GM19025 (cell line): Measurements from ENCODE around the gene CLTCL1.
"Not testable (repeated sequence)": the region's sequence is repeated elsewhere in the genome, so short reads cannot be mapped to it uniquely, and the experiment has no call there.

Source experiments
- ATAC-seq: cut with Tn5 transposase; IDR thresholded peaks from one replicate; pipeline ENCODE4 v1.9.1; 2021; ENCODE audit warnings: mild to moderate bottlenecking, low read depth, moderate library complexity; ENCODE audit not compliant: unreplicated experiment

The CLTCL1 gene

DNA sequence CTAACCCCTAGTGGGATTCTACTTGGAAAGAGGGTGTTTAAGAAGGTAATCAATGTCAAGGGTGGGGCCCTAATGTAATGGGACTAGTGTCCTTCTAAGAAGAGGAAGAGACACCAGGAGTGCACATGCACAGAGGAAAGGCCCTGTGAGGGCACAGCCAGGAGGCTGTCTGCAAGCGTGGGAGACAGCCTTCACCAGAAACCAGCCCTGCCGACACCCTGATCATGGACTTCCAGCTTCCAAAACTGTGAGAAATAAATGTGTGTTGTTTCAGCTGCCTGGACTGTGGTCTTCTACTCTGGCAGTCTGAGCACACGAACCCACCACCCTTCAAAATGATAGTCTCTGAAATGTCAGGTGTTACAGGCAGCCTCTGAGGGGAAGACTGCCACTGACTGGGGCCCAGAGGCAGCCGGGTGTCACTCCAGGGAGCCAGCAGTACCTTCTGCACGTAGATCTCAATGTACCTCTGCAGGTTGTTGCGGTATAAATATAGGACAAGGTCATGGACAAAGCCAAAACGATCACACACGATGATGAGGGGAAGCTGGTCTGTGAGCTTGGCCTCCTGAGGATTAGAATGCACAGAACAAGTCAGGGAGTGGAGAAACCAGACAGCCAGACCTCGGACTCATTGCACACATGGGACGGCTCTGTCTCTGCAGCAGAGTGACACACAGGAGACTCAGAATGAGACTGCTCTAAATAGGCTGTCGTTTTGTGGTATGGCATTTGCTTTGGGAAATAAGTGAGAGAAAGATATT is 69.1 kb downstream of the CLTCL1 start:
- ATAC-seq: no peak

DNA sequence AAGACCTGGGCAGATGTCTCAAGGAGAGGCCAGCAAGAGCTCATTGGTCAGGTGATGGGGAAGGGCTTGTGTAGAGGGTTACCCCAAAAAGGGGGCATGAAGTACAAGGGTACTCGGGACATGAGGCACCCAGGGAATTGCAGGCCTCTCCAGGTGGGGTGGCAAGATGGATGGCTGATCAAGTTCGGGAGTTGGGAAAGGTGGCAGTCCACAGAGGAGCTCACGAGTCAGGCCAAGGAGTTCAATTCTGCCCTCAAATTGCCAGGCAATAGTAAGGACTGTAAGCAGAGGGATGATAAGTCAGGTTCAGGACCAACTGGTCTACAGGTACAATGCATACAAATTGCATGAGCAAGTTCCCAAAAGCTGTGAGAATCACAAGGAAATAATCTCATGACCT is 70.7 kb downstream of the CLTCL1 start:
- no peak for ATAC-seq

DNA sequence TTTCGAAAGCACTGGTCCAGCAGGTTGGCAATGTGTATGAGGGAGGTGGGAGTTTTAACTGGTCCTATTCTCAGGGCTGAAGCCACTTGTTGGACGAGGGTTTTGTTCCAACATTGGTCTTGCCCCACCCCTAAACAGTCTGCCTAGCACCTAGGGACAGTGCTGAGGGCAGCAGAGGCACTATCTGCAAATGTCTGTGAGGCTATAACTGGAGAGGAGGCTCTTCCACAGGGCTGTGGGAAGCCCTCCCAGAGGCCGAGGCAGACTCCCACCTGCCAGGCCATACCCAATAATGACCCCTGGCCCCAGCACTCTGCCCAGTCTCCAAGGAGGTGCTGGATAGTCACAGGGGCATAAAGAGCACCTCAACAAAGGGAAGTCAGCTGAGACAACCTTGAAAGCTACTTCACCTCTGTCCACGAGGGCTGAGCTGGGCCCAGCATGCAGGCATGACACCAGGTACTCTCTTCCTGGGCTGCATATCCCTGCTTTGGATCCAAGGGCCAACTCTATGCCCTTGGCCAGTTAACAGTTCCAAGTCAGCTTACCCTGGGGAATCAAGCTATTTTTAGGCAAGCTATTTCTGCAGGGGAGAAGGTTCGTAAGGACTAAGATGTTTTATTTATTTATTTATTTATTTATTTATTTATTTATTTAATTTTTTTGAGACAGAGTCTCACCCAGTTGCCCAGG is 72.8 kb downstream of the CLTCL1 start:
- ATAC-seq: no peak

DNA sequence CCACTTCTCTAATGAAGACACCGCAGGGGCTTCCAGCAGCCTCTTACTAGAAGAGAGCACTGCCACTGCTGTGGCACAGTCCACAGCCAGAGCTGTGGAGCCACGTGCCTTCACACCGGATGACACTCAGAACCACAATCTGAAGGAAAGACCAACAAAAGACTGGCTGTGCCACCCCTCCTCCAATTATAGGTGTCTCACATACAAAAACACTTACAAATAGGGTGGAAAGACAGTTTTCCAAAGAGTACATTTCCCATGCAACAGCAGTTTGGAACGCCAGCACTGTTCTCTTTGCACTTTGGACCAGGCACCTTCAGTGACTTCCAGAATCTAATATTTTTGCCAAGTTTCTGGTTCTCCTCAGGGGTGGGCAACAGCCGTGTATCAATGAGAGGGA is 74.9 kb downstream of the CLTCL1 start:
- ATAC-seq: no peak

DNA sequence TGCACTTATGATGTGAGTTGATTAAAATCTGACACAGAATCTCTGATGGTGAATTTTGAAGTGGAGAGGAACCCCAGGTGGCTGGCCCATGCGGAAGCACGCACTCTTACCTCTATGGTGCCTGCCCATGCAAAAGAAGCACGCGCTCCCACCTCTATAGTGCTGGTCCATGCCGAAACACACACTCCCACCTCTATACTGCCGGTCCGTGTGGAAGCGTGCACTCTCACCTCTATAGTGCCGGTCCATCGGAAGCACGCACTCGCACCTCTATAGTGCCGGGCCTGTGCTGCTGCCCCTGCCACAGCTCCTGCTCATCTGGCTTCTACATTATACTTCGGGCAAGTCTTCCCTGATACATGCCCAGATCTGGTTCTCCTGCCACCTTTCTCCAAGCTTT is 76.2 kb downstream of the CLTCL1 start:
- no peak for ATAC-seq

DNA sequence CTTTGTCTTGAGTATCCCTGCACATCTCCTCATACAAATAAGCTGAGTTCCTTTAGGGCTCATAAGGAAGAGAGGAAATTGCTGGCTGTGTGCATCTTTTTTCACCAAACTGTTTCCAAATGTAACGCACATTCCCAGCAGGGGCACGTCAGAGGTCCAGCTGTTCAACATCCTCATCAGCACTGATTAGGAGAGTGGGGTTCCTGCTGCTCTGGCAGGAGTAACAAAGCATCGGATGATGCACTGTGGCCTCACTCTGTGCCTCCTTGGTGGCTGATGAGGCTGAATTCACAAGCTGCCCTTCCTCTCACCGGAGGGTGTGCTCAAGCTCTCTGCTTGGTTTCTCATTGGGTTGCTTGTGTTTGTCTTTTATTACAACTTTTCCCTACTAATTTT is 77.4 kb downstream of the CLTCL1 start:
- ATAC-seq: no peak

DNA sequence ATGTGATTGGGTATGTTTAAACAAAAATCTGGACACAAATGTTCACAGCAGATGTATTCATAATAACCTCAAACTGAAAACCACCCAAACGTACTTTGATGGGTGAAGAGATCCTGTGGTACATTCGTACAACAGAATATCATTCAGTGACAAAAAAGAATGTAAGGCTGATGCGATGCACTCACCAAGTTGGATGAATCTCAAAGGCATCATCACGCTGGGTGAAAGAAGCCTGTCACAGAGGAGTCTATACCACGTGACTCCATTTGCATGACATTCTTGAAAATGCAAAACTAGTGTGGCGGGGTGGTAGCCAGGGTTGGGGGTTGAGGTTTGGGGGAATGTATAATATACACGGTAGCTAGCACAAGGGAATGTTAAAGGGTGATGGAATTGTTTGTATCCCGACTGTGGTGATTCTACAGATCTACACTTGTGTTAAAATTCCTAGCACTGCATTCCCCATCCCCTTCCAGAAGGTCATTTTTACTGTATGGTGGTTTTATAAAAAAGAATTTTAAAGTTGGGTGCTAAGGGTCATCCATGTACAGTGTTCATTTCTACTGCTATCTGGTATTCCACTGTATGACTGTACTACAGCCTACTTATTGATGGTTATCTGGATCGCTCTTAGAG is 78.0 kb downstream of the CLTCL1 start:
- no peak for ATAC-seq

DNA sequence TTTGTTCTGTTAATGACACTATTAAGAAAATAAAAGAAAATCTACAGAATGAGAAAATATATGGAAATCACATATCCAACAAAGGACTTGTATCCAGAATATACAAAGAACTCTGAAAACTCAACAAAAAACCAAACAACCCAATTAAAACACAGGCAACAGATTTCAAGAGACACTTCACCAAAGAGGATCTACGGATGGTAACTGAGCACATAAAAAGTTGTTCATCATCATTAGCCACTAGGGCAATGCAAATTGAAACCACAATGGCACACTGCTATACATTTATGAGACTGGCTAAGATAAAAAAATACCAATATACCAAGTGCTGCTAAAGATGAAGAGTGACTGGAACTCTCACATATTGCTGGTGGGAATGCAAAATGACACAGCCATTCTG is 78.5 kb downstream of the CLTCL1 start:
- ATAC-seq: no peak

DNA sequence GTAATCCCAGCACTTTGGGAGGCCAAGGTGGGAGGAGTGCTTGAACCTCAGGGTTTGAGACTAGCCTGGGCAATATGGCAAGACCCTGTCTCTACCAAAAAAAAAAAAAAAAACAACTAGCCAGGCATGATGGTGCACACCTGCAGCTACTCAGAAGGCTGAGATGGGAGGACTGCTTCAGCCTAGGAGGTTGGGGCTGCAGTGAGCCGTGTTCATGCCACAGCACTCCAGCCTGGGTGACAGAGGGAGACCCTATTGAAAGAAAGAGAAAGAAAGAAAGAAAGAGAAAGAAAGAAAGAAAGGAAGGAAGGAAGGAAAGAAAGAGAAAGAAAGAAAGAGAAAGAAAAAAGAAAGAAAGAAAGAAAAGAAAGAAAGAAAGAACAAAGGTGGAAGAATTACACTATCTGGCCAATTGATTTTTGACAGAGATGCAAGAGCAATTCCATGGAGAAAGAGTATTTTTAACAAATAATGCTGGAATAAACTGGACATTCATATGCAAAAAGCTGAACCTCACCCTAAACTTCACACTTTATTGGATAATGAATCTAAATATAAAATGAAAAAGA is 79.1 kb downstream of the CLTCL1 start:
- no peak for ATAC-seq

DNA sequence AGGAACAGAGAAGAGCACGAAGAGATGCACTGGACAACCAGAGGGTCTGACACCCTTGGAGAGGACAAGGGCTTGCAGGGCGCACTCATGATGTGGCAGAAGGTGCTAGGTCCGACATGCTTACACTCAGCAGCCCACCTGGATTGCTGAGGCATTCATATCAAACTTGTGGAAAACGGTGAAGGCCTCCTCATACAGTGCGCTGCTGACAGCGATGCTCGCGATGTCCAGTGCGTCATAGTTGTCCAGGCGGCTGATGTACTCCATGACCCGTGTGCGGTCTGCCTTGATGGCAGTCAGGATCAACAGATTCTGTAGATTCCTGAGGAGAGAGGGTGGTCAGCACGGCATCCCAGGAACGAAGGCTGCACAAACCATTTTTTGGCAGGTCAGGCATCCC is 81.3 kb downstream of the CLTCL1 start:
- no peak for ATAC-seq

DNA sequence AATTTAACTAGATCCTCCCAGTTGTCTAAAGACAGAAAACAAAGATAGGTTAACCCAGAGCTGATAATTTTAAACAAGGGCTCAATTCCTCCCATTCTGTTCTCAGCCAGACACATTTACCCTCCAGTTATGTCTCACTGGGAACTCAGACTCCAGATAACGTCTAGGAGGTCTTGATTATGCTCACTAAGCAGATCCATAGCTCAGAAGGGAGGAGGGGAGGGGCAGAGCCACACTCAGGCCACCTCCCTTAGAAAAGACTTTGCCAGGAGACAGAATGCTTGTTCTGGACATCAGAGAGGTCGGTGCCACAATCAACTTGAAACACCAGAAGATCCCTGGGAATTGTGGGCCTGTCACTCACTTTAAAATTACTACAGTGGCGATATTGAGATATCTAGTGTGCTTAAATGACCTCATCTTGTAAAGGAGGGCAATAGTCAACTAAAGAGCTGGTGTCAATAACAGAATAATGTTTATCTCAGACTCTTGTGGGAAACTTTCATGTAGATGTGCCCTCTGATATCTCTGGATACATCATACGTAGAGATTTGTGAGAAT is 83.2 kb downstream of the CLTCL1 start:
- ATAC-seq: no peak

DNA sequence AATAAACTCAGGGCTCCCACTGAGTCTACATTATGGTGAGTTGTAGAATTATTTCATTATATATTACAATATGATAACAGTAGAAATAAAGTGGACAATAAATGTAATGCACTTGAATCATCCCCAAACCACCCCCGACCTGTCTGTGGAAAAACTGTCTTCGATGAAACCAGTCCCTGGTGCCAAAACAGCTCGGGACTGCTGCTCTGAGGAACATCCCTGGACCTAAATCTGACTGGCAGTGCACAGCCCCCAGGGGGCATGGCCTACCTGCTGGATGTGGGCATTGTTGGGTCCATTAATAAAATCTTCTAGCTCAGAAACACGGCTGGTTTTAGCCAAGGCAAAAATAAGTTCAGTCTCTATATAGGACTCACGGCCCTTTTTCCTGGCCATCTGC is 83.6 kb downstream of the CLTCL1 start:
- no peak for ATAC-seq

DNA sequence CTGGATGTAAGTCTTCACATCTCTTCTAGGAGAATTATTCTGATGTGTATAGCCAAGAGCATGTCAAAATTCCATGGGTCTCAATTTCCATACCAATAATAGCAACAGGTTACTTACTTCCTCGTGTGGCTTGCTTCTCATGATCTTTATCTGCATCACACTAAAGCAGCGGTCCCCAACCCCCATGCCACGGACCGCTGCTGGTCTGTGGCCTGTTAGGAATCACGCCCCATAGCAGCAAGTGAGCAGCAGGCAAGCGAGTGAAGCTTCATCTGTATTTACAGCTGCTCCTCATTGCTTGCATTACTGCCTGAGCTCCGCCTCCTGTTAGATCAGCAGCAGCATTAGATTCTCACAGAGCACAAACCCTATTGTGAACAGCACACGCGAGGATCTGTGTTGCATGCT is 84.1 kb downstream of the CLTCL1 start:
- ATAC-seq: no peak

DNA sequence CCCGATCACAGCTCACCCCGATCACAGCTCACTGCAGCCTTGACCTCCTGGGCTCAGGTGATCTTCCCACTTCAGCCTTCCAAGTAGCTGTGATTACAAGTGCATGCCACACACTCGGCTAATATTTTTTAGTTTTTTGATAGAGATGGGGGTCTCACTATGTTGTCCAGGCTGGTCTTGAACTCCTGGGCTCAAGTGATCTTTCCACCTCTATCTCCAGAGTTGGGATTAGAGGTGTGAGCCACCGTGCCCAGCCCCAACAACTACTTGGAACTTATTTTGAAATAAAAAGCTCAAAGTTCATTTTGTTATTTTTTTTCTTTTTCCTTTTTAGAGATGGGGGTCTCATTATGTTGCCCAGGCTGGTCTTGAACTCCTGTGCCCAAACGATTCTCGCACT is 85.2 kb downstream of the CLTCL1 start:
- ATAC-seq: no peak

DNA sequence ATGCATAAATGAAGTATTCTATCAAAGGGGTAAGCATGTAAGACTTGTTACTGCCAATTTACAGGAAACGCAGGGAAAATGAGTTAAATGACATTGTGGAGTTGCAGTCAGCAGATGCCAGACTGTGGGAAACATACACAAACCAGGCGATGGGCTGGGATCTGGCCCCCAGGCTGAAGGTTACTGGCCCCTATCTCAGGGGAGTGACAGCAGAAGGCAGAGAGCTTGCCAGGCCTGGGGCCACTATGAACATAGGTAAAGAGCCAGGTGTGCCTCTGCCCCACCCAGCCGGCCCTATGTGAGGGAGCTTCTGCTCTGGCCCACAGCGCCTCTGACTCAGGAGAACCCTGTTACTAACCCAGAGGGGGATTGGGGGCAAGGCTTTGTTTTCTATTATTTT is 86.9 kb downstream of the CLTCL1 start:
- ATAC-seq: no peak

DNA sequence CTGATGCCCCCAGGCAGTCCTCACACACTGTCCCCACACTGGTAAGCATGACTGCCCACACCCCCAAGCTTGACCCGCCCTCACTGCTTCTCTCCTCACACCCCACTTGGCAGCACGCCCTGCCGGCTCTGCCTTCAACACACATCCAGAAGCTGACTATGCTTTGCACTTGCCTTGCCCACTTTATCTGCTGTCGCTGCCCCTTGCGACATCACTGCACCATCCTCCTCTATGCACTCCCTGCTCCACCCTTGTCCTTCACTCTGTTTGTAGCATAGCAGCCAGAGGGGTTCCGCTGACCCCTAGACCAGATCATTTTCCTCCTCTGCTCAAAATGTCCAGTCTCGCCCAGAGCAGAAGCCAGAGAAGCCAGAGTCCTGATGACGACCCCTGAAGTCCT is 87.7 kb downstream of the CLTCL1 start:
- ATAC-seq: no peak

DNA sequence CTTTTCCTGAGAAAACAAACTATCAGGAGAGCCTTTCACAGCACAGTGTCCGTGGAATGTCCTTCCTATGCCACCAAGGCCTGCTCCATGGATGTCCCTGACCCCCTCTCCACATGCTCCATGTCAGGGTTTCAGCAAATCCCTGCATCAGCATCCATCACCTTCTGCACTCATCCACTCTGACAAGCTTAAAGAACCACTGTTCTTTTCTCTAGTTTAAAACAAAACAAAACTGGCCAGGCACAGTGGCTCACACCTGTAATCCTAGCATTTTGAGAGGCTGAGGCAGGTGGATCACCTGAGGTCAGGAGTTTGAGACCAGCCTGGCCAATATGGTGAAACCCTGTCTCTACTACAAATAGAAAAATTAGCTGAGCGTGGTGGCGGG is 88.7 kb downstream of the CLTCL1 start:
- ATAC-seq: not testable (repeated sequence)

DNA sequence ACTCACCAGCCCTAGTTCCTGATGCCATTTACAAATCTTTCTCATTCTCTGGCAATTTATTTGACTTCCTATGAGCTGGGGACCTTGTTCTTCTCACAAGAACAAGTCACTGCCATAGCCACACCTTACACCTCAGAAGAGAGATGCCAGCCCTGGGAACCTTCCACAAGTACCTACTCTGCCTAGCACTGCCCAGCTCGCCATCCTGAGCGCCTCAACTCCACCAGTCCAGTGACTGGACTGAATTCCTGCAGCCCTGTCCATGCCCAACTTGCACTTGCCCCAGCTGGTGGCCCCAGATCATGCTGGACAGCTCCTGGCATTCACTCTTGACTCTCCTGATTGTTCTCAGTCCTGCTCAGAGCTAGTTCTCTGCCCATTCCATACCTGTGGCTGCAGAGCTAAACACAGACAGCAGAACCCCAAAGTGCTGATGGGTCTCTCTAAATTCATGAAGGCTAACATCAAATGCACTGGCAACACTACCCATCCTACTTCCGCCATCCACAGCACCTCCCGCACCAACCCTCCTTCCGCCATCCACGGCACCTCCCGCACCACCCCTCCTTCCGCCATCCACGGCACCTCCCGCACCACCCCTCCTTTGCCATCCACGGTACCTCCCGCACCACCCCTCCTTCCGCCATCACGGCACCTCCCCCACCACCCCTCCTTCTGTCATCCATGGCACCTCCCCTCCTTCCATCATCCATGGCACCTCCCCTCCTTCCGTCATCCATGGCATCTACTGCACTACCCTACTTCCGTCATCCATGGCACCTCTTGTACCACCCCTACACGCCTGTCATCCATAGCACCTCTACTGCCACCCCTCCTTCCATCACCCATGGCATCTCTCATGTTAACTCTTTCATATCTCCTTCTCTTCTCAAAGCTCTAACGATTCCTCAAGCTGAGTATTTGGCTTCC is 89.4 kb downstream of the CLTCL1 start:
- ATAC-seq: no peak

DNA sequence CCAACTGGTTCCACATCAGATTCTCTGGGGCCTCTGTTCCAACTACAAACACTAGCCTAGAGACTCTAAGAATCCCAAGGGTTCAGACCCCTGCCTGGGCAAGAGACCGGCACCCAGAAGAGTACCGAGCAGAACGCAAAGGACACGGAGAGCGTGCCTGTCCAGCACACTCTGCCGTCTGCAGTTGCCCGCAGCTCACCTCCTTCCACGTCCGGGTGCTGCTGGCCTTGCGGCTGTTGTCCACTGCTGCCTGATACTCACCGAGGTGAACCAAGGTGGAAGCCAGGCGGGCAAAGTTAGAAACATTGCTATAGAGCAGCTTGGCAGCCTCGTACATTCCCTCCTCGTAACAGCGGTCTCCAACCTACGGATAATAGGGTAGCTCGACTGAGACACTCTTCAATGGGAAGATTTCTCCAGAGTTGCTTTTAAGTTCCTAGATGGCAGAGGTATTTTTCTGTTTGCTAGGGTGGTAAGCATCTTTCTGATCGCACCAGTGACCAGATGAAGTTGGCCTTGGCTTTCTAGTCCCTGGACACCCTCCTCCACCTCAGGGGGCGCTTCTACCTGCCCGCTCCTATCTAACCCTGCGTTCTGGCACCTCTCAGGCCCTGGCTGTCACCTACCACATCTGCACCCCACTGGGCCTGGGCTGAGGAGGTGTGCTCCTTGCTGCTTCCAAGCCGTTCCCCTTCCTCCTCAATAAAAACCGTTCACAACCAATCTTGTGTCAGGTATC is 90.2 kb downstream of the CLTCL1 start:
- ATAC-seq: no peak
